H9 (cell line): ENCODE measurements around the gene SLC35F3. TPM values are rescaled to one million over a fixed set of nuclear protein-coding genes. Genes with fewer than 3 reads are reported as not detected.

ENCODE experiments used
- DNase-seq: peaks from one replicate; pipeline ENCODE4 v3.0.0-alpha.2; 2017
- H2AFZ ChIP-seq: one replicate; pipeline ENCODE4 v1.6.1; 2013; ENCODE audit warnings: mild to moderate bottlenecking, low read length, control low read depth, moderate library complexity
- H2AK5ac ChIP-seq: 2 replicates; pipeline ENCODE4 v1.6.1; 2013; ENCODE audit warnings: low read length, control low read depth, mixed read lengths; ENCODE audit not compliant: insufficient read length
- H2BK120ac ChIP-seq: one replicate; pipeline ENCODE4 v1.6.1; 2013; ENCODE audit warnings: low read depth, mild to moderate bottlenecking, low read length, control low read depth, inconsistent platforms; ENCODE audit not compliant: poor library complexity, severe bottlenecking
- H2BK12ac ChIP-seq: 2 replicates; pipeline ENCODE4 v1.6.1; 2013; ENCODE audit warnings: low read length, control low read depth, mixed read lengths, low read depth; ENCODE audit not compliant: insufficient read length
- H2BK15ac ChIP-seq: 2 replicates; pipeline ENCODE4 v1.6.1; 2013; ENCODE audit warnings: low read depth, low read length, control low read depth
- H2BK20ac ChIP-seq: one replicate; pipeline ENCODE4 v1.6.1; 2013; ENCODE audit warnings: low read depth, mild to moderate bottlenecking, low read length, control low read depth, inconsistent platforms; ENCODE audit not compliant: poor library complexity, severe bottlenecking
- H2BK5ac ChIP-seq: 2 replicates; pipeline ENCODE4 v1.6.1; 2013; ENCODE audit warnings: low read length, control low read depth, mixed read lengths; ENCODE audit not compliant: insufficient read length
- H3K14ac ChIP-seq: 2 replicates; pipeline ENCODE4 v1.6.1; 2013; ENCODE audit warnings: low read length, control low read depth; ENCODE audit not compliant: insufficient read depth
- H3K18ac ChIP-seq: 2 replicates; pipeline ENCODE4 v1.6.1; 2013; ENCODE audit warnings: low read depth, mild to moderate bottlenecking, mixed read lengths, low read length, control low read depth; ENCODE audit not compliant: insufficient read length
- H3K23ac ChIP-seq: 2 replicates; pipeline ENCODE4 v1.6.1; 2013; ENCODE audit warnings: low read length, control low read depth, mixed read lengths, low read depth; ENCODE audit not compliant: insufficient read length
- H3K23me2 ChIP-seq: 2 replicates; pipeline ENCODE4 v1.6.1; 2013; ENCODE audit warnings: low read depth, mild to moderate bottlenecking, mixed read lengths, low read length, control low read depth; ENCODE audit not compliant: insufficient read length, poor library complexity, severe bottlenecking
- H3K27ac ChIP-seq: 2 replicates; pipeline ENCODE4 v1.5.1; 2013; ENCODE audit warnings: low read length, control low read depth, mixed read lengths, low read depth; ENCODE audit not compliant: insufficient read length
- H3K27me3 ChIP-seq: 2 replicates; pipeline ENCODE4 v1.6.1; 2013; ENCODE audit warnings: low read length, control low read depth, inconsistent platforms; ENCODE audit not compliant: insufficient read depth
- H3K4ac ChIP-seq: 2 replicates; pipeline ENCODE4 v1.6.1; 2013; ENCODE audit warnings: low read depth, mild to moderate bottlenecking, control low read depth, inconsistent platforms, low read length, moderate library complexity
- H3K4me1 ChIP-seq: 2 replicates; pipeline ENCODE4 v1.6.1; 2013; ENCODE audit warnings: low read length, control low read depth, inconsistent platforms; ENCODE audit not compliant: insufficient read depth
- H3K4me2 ChIP-seq: 2 replicates; pipeline ENCODE4 v1.6.1; 2013; ENCODE audit warnings: low read length, control low read depth, mixed read lengths; ENCODE audit not compliant: insufficient read length, insufficient read depth
- H3K56ac ChIP-seq: 2 replicates; pipeline ENCODE4 v1.6.1; 2013; ENCODE audit warnings: low read depth, mild to moderate bottlenecking, mixed read lengths, low read length, control low read depth; ENCODE audit not compliant: insufficient read length
- H3K79me1 ChIP-seq: 2 replicates; pipeline ENCODE4 v1.6.1; 2013; ENCODE audit warnings: low read depth, mild to moderate bottlenecking, moderate library complexity, low read length, control low read depth, inconsistent platforms; ENCODE audit not compliant: insufficient read depth, poor library complexity, severe bottlenecking
- H3K79me2 ChIP-seq: 2 replicates; pipeline ENCODE4 v1.6.1; 2013; ENCODE audit warnings: low read length, control low read depth, inconsistent platforms; ENCODE audit not compliant: insufficient read depth
- H3K9ac ChIP-seq: 2 replicates; pipeline ENCODE4 v1.6.1; 2013; ENCODE audit warnings: low read length, control low read depth, mixed read lengths; ENCODE audit not compliant: insufficient read length; ENCODE audit errors: extremely low read depth
- H3K9me3 ChIP-seq: one replicate; pipeline ENCODE4 v1.6.1; 2013; ENCODE audit warnings: low read depth, low read length, inconsistent platforms; ENCODE audit not compliant: control insufficient read depth
- H3T11ph ChIP-seq: one replicate; pipeline ENCODE4 v1.6.1; 2013; ENCODE audit warnings: mild to moderate bottlenecking, low read length, control low read depth, inconsistent platforms
- H4K20me1 ChIP-seq: one replicate; pipeline ENCODE4 v1.6.1; 2013; ENCODE audit not compliant: control insufficient read depth, insufficient read length, insufficient read depth
- H4K5ac ChIP-seq: 2 replicates; pipeline ENCODE4 v1.6.1; 2013; ENCODE audit warnings: low read depth, mild to moderate bottlenecking, mixed read lengths, low read length, control low read depth; ENCODE audit not compliant: insufficient read length
- H4K8ac ChIP-seq: replicated peaks from 2 replicates; pipeline ENCODE4 v1.6.1; 2013; ENCODE audit warnings: low read length, control low read depth, mixed read lengths, low read depth; ENCODE audit not compliant: insufficient read length
- H4K91ac ChIP-seq: 2 replicates; pipeline ENCODE4 v1.6.1; 2013; ENCODE audit warnings: low read depth, mild to moderate bottlenecking, moderate library complexity, mixed read lengths, low read length, control low read depth; ENCODE audit not compliant: insufficient read length
- H3K27ac Mint-ChIP-seq, 3 experiments: 2 replicates in 2 of 3; 3 replicates in 1 of 3; pipeline ENCODE4 v1.8.0; 2020 to 2021; ENCODE audit warnings: mixed read lengths in 3 of 3, mild to moderate bottlenecking in 1 of 3, moderate library complexity in 1 of 3
- H3K27me3 Mint-ChIP-seq: 2 replicates; pipeline ENCODE4 v1.8.0; 2021; ENCODE audit warnings: low read depth, mild to moderate bottlenecking, moderate library complexity, mixed read lengths
- H3K36me3 Mint-ChIP-seq, 3 experiments: 2 replicates in 2 of 3; 3 replicates in 1 of 3; pipeline ENCODE4 v1.8.0; 2020 to 2021; ENCODE audit warnings: low read depth in 3 of 3, mixed read lengths in 3 of 3; ENCODE audit not compliant: insufficient read depth in 1 of 3
- H3K4me1 Mint-ChIP-seq, 2 experiments: 2 replicates each; pipeline ENCODE4 v1.8.0; 2020; ENCODE audit warnings: mixed read lengths in 2 of 2
- H3K4me3 Mint-ChIP-seq, 2 experiments: 2 replicates in 1 of 2; 3 replicates in 1 of 2; pipeline ENCODE4 v1.8.0; 2020 to 2021; ENCODE audit warnings: mild to moderate bottlenecking in 2 of 2, mixed read lengths in 2 of 2, moderate library complexity in 1 of 2
- H3K9me3 Mint-ChIP-seq, 2 experiments: 2 replicates in 1 of 2; 3 replicates in 1 of 2; pipeline ENCODE4 v1.8.0; 2020; ENCODE audit warnings: mild to moderate bottlenecking in 2 of 2, mixed read lengths in 2 of 2, moderate library complexity in 1 of 2
- WGBS: extraction: QIAGEN DNeasy Blood & Tissue Kit; methylation state at CpG from one replicate; pipeline ENCODE4 v1.1.7; 2013; ENCODE audit warnings: missing lambda C conversion rate, low lambda C conversion rate, mixed read lengths; ENCODE audit not compliant: insufficient read length; ENCODE audit errors: extremely low coverage; 5-methylcytosine and 5-hydroxymethylcytosine counted together
- total RNA-seq: library from RNA; stranded (reverse); gene quantifications from 2 replicates; pipeline ENCODE4 v1.2.1, GENCODE V29; 2021
- TF ChIP-seq, protein P1 (sequence below): fragments of 200-600 bp; sonication (generic); conservative IDR thresholded peaks from 3 replicates; pipeline ENCODE4 v1.8.0; 2021; ENCODE audit warnings: antibody characterized with exemption, mild to moderate bottlenecking

SLC35F3 gene
- total RNA-seq, 1 experiment from 2014 or later, result 0.81 TPM

DNA sequence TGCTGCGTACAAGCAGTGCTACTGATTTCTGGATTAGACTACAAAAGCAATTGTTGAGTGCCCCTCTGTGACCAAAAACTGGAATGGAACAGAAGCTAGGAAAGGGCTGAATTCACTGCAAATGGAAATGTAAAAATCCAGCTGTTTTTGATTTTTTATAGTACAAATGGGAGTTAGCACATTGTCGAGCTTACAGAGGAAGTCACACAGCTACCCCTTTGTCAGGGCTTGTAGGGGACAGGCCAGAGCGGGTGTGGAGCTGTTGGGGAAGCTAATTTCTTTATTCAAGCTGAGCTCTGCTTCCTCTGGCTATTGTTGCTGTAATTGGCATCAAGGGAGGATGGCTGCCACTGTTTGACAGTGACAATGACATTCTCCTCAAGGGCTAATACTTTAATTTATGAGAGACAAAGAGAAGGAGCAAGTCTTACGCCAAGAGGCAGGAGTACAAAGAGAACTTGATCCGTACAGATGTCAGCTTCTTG lies 96.1 kb downstream of the SLC35F3 start:
- no peak for DNase-seq
- no CpG with 5 or more reads among the region's 5 CpGs for WGBS

More for the DNA sequence above, 96.1 kb downstream of the SLC35F3 start:
- H3K27me3 ChIP-seq, result no peaks in the 10 kb centered on the region
- no peak overlapping the region for H3K14ac ChIP-seq
- H3K27ac Mint-ChIP-seq, result 0 out of 7 replicates have a peak overlapping the region, but pooled peaks of 1 of the 3 experiments have one; percentile 54
- H3K36me3 Mint-ChIP-seq, result no peaks in the 10 kb centered on the region
- no peak overlapping the region for H4K91ac ChIP-seq
- no peak overlapping the region for H2BK5ac ChIP-seq
- H3K23ac ChIP-seq, result no peak overlapping the region
- no peak overlapping the region for H4K8ac ChIP-seq
- no peak overlapping the region for H3K4ac ChIP-seq
- no peak overlapping the region for H2BK120ac ChIP-seq
- H3K4me3 Mint-ChIP-seq, result no peak overlapping the region
- no peak overlapping the region for H3K56ac ChIP-seq
- H3K9me3 Mint-ChIP-seq, result no peaks in the 10 kb centered on the region
- no peak overlapping the region for H3K18ac ChIP-seq
- H3K4me1 Mint-ChIP-seq, result peaks cover 23 to 30% of the 10 kb centered on the region in 2 experiments
- H3T11ph ChIP-seq, result no peak overlapping the region
- no peaks in the 10 kb centered on the region for H3K9me3 ChIP-seq
- H3K9ac ChIP-seq, result no peak overlapping the region
- H3K27me3 Mint-ChIP-seq, result no peaks in the 10 kb centered on the region
- H2BK20ac ChIP-seq, result no peak overlapping the region
- no peaks in the 10 kb centered on the region for H3K23me2 ChIP-seq
- H3K79me2 ChIP-seq, result no peaks in the 10 kb centered on the region
- no peak overlapping the region for H3K27ac ChIP-seq
- H2BK12ac ChIP-seq, result no peak overlapping the region
- H4K20me1 ChIP-seq, result no peaks in the 10 kb centered on the region
- no peak overlapping the region for H2AFZ ChIP-seq
- H3K4me2 ChIP-seq, result no peak overlapping the region
- no peak overlapping the region for H4K5ac ChIP-seq
- TF ChIP-seq, protein P1, sequence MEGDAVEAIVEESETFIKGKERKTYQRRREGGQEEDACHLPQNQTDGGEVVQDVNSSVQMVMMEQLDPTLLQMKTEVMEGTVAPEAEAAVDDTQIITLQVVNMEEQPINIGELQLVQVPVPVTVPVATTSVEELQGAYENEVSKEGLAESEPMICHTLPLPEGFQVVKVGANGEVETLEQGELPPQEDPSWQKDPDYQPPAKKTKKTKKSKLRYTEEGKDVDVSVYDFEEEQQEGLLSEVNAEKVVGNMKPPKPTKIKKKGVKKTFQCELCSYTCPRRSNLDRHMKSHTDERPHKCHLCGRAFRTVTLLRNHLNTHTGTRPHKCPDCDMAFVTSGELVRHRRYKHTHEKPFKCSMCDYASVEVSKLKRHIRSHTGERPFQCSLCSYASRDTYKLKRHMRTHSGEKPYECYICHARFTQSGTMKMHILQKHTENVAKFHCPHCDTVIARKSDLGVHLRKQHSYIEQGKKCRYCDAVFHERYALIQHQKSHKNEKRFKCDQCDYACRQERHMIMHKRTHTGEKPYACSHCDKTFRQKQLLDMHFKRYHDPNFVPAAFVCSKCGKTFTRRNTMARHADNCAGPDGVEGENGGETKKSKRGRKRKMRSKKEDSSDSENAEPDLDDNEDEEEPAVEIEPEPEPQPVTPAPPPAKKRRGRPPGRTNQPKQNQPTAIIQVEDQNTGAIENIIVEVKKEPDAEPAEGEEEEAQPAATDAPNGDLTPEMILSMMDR, result no peak
- no peak overlapping the region for H2BK15ac ChIP-seq
- H3K4me1 ChIP-seq, result peaks cover 4% of the 10 kb centered on the region; the same call in 1 of the 2 replicates
- H2AK5ac ChIP-seq, result no peak overlapping the region
- H3K79me1 ChIP-seq, result no peaks in the 10 kb centered on the region
